ENCODE data around the gene XRCC6.

- TF ChIP-seq CTCF (IDR thresholded peaks at IDR 0.05) (no peak), ZFX (IDR thresholded peaks at IDR 0.05; ENCODE audit: borderline replicate concordance) (no peak)
These were observed 12.7 kb upstream of the XRCC6 start for GRCh38 chr22:41608386-41608785.

Measured in 22Rv1 (cell line).